HG02571 (cell line): ENCODE results near the gene ARHGEF17.
A peak's percentile ranks its signal among the peaks of the same experiment; 100 is the strongest.
"Not testable (repeated sequence)": the region's sequence is repeated elsewhere in the genome, so short reads cannot be mapped to it uniquely, and the experiment has no call there.

Source experiments
- ATAC-seq: cut with Tn5 transposase; IDR thresholded peaks from one replicate; pipeline ENCODE4 v1.9.1; 2021; ENCODE audit warnings: mild to moderate bottlenecking, moderate library complexity; ENCODE audit not compliant: unreplicated experiment

The ARHGEF17 gene

GRCh38 chr11:73271936-73272679, 36.0 kb upstream of the ARHGEF17 start, which contains the start of gene P2RY6:
P2RY6 (plus strand) TSS chr11:73272338; CDS start chr11:73296519, 24,181 bp downstream.
- no peak for ATAC-seq

GRCh38 chr11:73272680-73273038, 35.4 kb upstream of the ARHGEF17 start:
- no peak for ATAC-seq

- no peak for ATAC-seq
Measured at GRCh38 chr11:73273222-73273895, 34.7 kb upstream of the ARHGEF17 start.

- ATAC-seq, result not testable (repeated sequence)
Measured at GRCh38 chr11:73274191-73274590, 33.9 kb upstream of the ARHGEF17 start.

GRCh38 chr11:73274722-73275380, 33.2 kb upstream of the ARHGEF17 start:
- no peak for ATAC-seq

GRCh38 chr11:73275381-73275750, 32.7 kb upstream of the ARHGEF17 start:
- no peak for ATAC-seq

- no peak for ATAC-seq
Measured at GRCh38 chr11:73277467-73277866, 30.6 kb upstream of the ARHGEF17 start.

GRCh38 chr11:73280626-73281025, 27.4 kb upstream of the ARHGEF17 start:
- no peak for ATAC-seq

GRCh38 chr11:73281201-73281741, 26.8 kb upstream of the ARHGEF17 start:
- ATAC-seq, result no peak

GRCh38 chr11:73281796-73282660, 26.0 kb upstream of the ARHGEF17 start:
- no peak for ATAC-seq

- no peak for ATAC-seq
Measured at GRCh38 chr11:73283276-73284000, 24.6 kb upstream of the ARHGEF17 start.

GRCh38 chr11:73284106-73284505, 24.0 kb upstream of the ARHGEF17 start:
- no peak for ATAC-seq

- no peak for ATAC-seq
Measured at GRCh38 chr11:73285721-73286120, 22.4 kb upstream of the ARHGEF17 start.

- ATAC-seq, result no peak
Measured at GRCh38 chr11:73286240-73286810, 21.8 kb upstream of the ARHGEF17 start.

GRCh38 chr11:73287400-73288101, 20.5 kb upstream of the ARHGEF17 start:
- ATAC-seq, result no peak

GRCh38 chr11:73288192-73288872, 19.7 kb upstream of the ARHGEF17 start:
- no peak for ATAC-seq

- peak; percentile 62 for ATAC-seq
Measured at GRCh38 chr11:73288873-73289707, 19.0 kb upstream of the ARHGEF17 start.

- no peak for ATAC-seq
Measured at GRCh38 chr11:73290536-73290935, 17.5 kb upstream of the ARHGEF17 start.
